ENCODE results near the gene DDX10. TPM values are rescaled to one million over a fixed set of nuclear protein-coding genes. Genes with fewer than 3 reads are reported as not detected.

DDX10 gene
- total and polyA plus RNA-seq, 2 experiments from 2014 or later = 32.4 to 37.8 TPM

- Histone ChIP-seq H3K27ac (ENCODE audit: low read depth) (no peak overlapping the region), H3K4me1 (ENCODE audit: insufficient read depth) (peaks cover 14% of the 10 kb centered on the region), H3F3A (replicated peaks; ENCODE audit: low read depth) (no peaks in the 10 kb centered on the region), H3K79me2 (replicated peaks; ENCODE audit: insufficient read depth) (no peaks in the 10 kb centered on the region), H3K4me2 (no peak overlapping the region), H3K9me2 (ENCODE audit: insufficient read depth) (no peaks in the 10 kb centered on the region), H4K20me1 (replicated peaks; ENCODE audit: insufficient read depth) (no peaks in the 10 kb centered on the region), H3K27me3 (ENCODE audit: insufficient read depth) (no peaks in the 10 kb centered on the region), H3K4me3 (no peak overlapping the region), H3K36me3 (ENCODE audit: insufficient read depth) (no peaks in the 10 kb centered on the region), H2AFZ (no peak overlapping the region)
- no peak overlapping the region for H3K4me3 Mint-ChIP-seq
- peaks cover 4% of the 10 kb centered on the region for H3K27me3 Mint-ChIP-seq (ENCODE audit: insufficient read depth, low read depth, poor library complexity)
- H3K36me3 Mint-ChIP-seq (ENCODE audit: low read depth) = no peaks in the 10 kb centered on the region
- peaks cover 30% of the 10 kb centered on the region for H3K4me1 Mint-ChIP-seq
- TF ChIP-seq STAT1 (IDR thresholded peaks at IDR 0.05; ENCODE audit: unreplicated experiment) = no peak
- no peak for TF ChIP-seq EZH2 (IDR thresholded peaks at IDR 0.05; ENCODE audit: low read depth, unreplicated experiment)
- TF ChIP-seq ZNF462 (CRISPR knock-in tag; IDR thresholded peaks at IDR 0.05) = no peak
- TF ChIP-seq JUNB (IDR thresholded peaks at IDR 0.05; ENCODE audit: unreplicated experiment) = no peak
- TF ChIP-seq EZH2phosphoT487 (IDR thresholded peaks at IDR 0.05; ENCODE audit: unreplicated experiment) = no peak
- no peak for TF ChIP-seq REST (IDR thresholded peaks at IDR 0.05; ENCODE audit: unreplicated experiment)
- DNase-seq (ENCODE audit: low spot score) (no peak), ATAC-seq (no peak)
- H3K27ac Mint-ChIP-seq = peak overlapping the region; percentile 15; the same call in 1 of the 2 replicates
- H3K9me3 Mint-ChIP-seq = no peaks in the 10 kb centered on the region
Measured at GRCh38 chr11:108909921-108910320, 245.1 kb downstream of the DDX10 start.
